ENCODE results near the gene EPC1. TPM values are rescaled to one million over a fixed set of nuclear protein-coding genes. Genes with fewer than 3 reads are reported as not detected.

The EPC1 gene
- total RNA-seq, 3 donors from 2014 or later: 33.7 to 47.9 (median 46.9) TPM

- H3K36me3 ChIP-seq (ENCODE audit: low read depth): no peaks in the 10 kb centered on the region
- intact Hi-C loops (cut with DNase I, micrococcal nuclease): no loop called here
- no peak overlapping the region for H3K4me3 ChIP-seq
- no peak for DNase-seq
- ATAC-seq: no peak
- H3K4me1 ChIP-seq (ENCODE audit: low read depth): peaks cover 55% of the 10 kb centered on the region
- no peaks in the 10 kb centered on the region for H3K9me3 ChIP-seq
- TF ChIP-seq, protein P1, sequence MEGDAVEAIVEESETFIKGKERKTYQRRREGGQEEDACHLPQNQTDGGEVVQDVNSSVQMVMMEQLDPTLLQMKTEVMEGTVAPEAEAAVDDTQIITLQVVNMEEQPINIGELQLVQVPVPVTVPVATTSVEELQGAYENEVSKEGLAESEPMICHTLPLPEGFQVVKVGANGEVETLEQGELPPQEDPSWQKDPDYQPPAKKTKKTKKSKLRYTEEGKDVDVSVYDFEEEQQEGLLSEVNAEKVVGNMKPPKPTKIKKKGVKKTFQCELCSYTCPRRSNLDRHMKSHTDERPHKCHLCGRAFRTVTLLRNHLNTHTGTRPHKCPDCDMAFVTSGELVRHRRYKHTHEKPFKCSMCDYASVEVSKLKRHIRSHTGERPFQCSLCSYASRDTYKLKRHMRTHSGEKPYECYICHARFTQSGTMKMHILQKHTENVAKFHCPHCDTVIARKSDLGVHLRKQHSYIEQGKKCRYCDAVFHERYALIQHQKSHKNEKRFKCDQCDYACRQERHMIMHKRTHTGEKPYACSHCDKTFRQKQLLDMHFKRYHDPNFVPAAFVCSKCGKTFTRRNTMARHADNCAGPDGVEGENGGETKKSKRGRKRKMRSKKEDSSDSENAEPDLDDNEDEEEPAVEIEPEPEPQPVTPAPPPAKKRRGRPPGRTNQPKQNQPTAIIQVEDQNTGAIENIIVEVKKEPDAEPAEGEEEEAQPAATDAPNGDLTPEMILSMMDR (IDR thresholded peaks at IDR 0.05): no peak
Observed at GRCh38 chr10:32329061-32329460, 17.9 kb downstream of the EPC1 start.

DNA sequence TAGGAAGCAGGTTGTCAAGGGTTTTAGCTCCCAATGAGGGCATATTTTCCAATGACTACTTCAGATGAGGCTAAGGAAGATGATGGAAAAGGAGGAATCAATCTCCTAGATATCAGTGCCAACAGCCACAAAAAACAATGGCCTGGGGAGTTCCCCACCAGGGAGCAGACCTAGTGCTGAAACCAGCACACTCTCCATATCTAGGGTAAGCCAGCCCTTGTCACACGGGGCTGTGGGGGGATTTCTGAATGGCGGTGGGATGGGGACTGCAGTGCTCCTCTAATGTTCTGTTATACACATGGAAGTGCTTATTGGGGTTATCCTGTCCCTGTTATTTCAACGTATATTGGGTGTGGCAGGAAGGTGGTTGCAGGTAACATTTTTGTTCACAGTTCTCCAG, 18.5 kb downstream of the EPC1 start:
- H3K9me3 ChIP-seq: no peaks in the 10 kb centered on the region
- peaks cover 49% of the 10 kb centered on the region for H3K4me1 ChIP-seq (ENCODE audit: low read depth)
- intact Hi-C loops (cut with DNase I, micrococcal nuclease): no loop called here
- no peak overlapping the region for H3K4me3 ChIP-seq
- no peaks in the 10 kb centered on the region for H3K36me3 ChIP-seq (ENCODE audit: low read depth)
- no peak for ATAC-seq
- TF ChIP-seq, protein P1 (IDR thresholded peaks at IDR 0.05): no peak
- no peak for DNase-seq

- ATAC-seq (no peak), DNase-seq (no peak)
- intact Hi-C loops (cut with DNase I, micrococcal nuclease): no loop called here
- Histone ChIP-seq H3K9me3 (no peaks in the 10 kb centered on the region), H3K4me3 (no peak overlapping the region), H3K4me1 (ENCODE audit: low read depth) (peaks cover 38% of the 10 kb centered on the region), H3K36me3 (ENCODE audit: low read depth) (no peaks in the 10 kb centered on the region)
- TF ChIP-seq, protein P1 (IDR thresholded peaks at IDR 0.05): no peak
Observed at GRCh38 chr10:32327364-32327691, 19.6 kb downstream of the EPC1 start.

- no peak for DNase-seq
- intact Hi-C loops (cut with DNase I, micrococcal nuclease): no loop called here
- Histone ChIP-seq H3K36me3 (ENCODE audit: low read depth) (no peaks in the 10 kb centered on the region), H3K4me3 (no peak overlapping the region), H3K9me3 (no peaks in the 10 kb centered on the region), H3K4me1 (ENCODE audit: low read depth) (peaks cover 33% of the 10 kb centered on the region)
- no peak for ATAC-seq
- TF ChIP-seq, protein P1 (IDR thresholded peaks at IDR 0.05): no peak
Observed at GRCh38 chr10:32326680-32327363, 20.1 kb downstream of the EPC1 start.

DNA sequence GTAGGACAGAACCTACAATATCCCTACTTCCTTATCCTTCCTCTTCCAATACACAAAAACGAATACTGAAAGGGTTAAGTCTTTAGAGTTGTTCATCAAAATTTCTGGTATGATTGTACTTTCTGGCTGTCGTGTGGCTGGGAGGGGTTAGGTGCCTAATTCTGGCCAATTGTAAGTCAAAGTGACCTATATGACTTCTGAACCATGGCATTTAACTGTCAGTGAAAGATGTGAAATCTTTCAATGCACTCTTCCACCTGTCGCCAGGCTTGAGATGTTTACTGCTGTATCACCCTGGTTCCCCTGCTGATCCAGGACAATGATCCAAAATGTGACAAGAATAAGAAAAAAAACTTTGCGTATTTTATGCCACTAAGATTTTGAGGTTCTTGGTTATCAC, 20.8 kb downstream of the EPC1 start:
- ATAC-seq: no peak
- intact Hi-C loops (cut with DNase I, micrococcal nuclease): no loop called here

More for the DNA sequence above, 20.8 kb downstream of the EPC1 start:
- H3K4me3 ChIP-seq: no peak overlapping the region
- peaks cover 26% of the 10 kb centered on the region for H3K4me1 ChIP-seq (ENCODE audit: low read depth)
- no peaks in the 10 kb centered on the region for H3K9me3 ChIP-seq
- no peaks in the 10 kb centered on the region for H3K36me3 ChIP-seq (ENCODE audit: low read depth)
- TF ChIP-seq, protein P1 (IDR thresholded peaks at IDR 0.05): no peak
- DNase-seq: no peak
